Tibial nerve (tissue), 4 donors: ENCODE measurements around the gene IL15. TPM values are rescaled to one million over a fixed set of nuclear protein-coding genes. Genes with fewer than 3 reads are reported as not detected.

Source experiments
- DNase-seq, 2 donors: peaks; one replicate each; pipeline ENCODE4 v3.0.0-alpha.2; 2019; ENCODE audit warnings: low spot score in 2 of 2
- H3K27ac ChIP-seq, 4 donors: fragments of 200-600 bp; sonication (generic) in 3 of 4; one replicate each; pipeline ENCODE4 v1.5.1; 2017 to 2019; ENCODE audit warnings: mild to moderate bottlenecking in 1 of 4
- H3K27me3 ChIP-seq, 2 donors: fragments of 200-600 bp; sonication (generic) in 1 of 2; one replicate each; pipeline versions ENCODE4 v1.5.1 to v1.6.0; 2017 to 2019
- H3K36me3 ChIP-seq, 3 donors: fragments of 200-600 bp; sonication (generic); one replicate each; pipeline ENCODE4 v1.5.1; 2018 to 2019
- H3K4me1 ChIP-seq, 4 donors: fragments of 200-600 bp; sonication (generic) in 3 of 4; one replicate each; pipeline ENCODE4 v1.5.1; 2017 to 2019
- H3K4me3 ChIP-seq, 4 donors: fragments of 200-600 bp; sonication (generic) in 3 of 4; one replicate each; pipeline ENCODE4 v1.5.1; 2017 to 2019; ENCODE audit warnings: mild to moderate bottlenecking in 1 of 4, moderate library complexity in 1 of 4
- H3K9me3 ChIP-seq, 4 donors: fragments of 200-600 bp; sonication (generic) in 3 of 4; one replicate each; pipeline ENCODE4 v1.5.1; 2017 to 2019
- EP300 ChIP-seq, 2 donors: sonication (generic); formaldehyde crosslinking; IDR thresholded peaks; one replicate each; pipeline ENCODE4 v1.6.1; 2017; ENCODE audit warnings: antibody characterized with exemption in 2 of 2, mild to moderate bottlenecking in 1 of 2
- POLR2A ChIP-seq, 2 donors: fragments of 450-650 bp; IDR thresholded peaks; one replicate each; pipeline ENCODE4 v1.6.1; 2017; ENCODE audit warnings: antibody characterized with exemption in 2 of 2, mild to moderate bottlenecking in 2 of 2, moderate library complexity in 2 of 2
- WGBS, 2 donors: methylation state at CpG; one replicate each; pipeline ENCODE4 v1.1.5; 2018; 5-methylcytosine and 5-hydroxymethylcytosine counted together
- total RNA-seq, 4 donors: library from RNA; depleted of rRNA; stranded (reverse); fragments of >200 nt; gene quantifications; one replicate each; pipeline ENCODE4 v1.1.0, GENCODE V29; 2016
- TF ChIP-seq, protein P1 (sequence below), 5 experiments: fragments of 200-600 bp in 3 of 5; fragments of 450-650 bp in 2 of 5; sonication (generic) in 3 of 5; IDR thresholded peaks; one replicate each; pipeline ENCODE4 v1.5.1; 2016 to 2019; ENCODE audit warnings: antibody characterized with exemption in 5 of 5, mild to moderate bottlenecking in 3 of 5, moderate library complexity in 2 of 5

Gene IL15
- total RNA-seq, 4 donors from 2014 or later: 2.4 to 8.1 (median 6.4) TPM

DNA sequence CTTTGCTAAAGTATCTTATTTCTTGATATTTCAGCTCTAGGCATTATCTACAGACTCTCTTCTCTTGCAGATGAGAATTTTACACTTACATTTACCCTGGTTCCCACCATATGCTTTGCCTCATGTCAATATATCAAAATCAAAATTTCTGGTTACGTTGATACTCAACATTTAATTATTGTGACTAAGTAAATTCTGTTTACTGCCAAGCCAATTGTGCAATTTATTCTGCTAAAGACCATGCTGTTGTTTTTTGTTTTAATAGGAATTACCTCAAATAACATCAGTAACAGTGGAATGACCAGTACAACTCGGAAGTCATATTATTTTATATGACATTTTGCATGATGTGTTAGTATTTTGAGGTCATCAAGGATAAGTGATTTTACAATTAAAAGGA is 125.5 kb downstream of the IL15 start:
- no peaks in the 10 kb centered on the region for H3K36me3 ChIP-seq
- no peak overlapping the region for H3K4me3 ChIP-seq
- DNase-seq: no peak
- H3K9me3 ChIP-seq: no peaks in the 10 kb centered on the region
- WGBS, 2 donors: 79 to 84% methylated on average over 2 of the region's 2 CpGs
- H3K27me3 ChIP-seq: no peaks in the 10 kb centered on the region
- no peak for TF ChIP-seq POLR2A (IDR thresholded peaks at IDR 0.05)
- TF ChIP-seq, protein P1, sequence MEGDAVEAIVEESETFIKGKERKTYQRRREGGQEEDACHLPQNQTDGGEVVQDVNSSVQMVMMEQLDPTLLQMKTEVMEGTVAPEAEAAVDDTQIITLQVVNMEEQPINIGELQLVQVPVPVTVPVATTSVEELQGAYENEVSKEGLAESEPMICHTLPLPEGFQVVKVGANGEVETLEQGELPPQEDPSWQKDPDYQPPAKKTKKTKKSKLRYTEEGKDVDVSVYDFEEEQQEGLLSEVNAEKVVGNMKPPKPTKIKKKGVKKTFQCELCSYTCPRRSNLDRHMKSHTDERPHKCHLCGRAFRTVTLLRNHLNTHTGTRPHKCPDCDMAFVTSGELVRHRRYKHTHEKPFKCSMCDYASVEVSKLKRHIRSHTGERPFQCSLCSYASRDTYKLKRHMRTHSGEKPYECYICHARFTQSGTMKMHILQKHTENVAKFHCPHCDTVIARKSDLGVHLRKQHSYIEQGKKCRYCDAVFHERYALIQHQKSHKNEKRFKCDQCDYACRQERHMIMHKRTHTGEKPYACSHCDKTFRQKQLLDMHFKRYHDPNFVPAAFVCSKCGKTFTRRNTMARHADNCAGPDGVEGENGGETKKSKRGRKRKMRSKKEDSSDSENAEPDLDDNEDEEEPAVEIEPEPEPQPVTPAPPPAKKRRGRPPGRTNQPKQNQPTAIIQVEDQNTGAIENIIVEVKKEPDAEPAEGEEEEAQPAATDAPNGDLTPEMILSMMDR (IDR thresholded peaks at IDR 0.05): no peak
- TF ChIP-seq EP300 (IDR thresholded peaks at IDR 0.05): no peak
- no peak overlapping the region for H3K27ac ChIP-seq
- H3K4me1 ChIP-seq: no peaks in the 10 kb centered on the region

DNA sequence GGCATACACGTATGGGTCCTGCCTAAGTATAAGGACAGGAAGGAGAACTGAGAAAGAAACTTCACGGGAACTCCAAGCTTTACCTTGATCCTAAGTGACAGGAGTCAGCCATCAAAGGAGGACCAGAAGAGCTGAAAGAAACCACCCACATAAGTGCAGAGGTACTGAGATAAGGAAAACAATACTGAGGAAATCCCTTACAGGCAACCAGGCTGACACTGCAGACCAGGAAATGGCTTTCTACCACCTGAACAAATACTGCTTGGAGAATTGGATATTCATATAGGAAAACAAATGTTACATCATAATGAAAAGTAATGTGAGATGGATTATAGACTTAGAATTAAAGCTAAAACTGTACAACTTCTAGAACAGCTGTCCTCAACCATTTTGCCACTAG is 127.0 kb downstream of the IL15 start:
- TF ChIP-seq POLR2A (IDR thresholded peaks at IDR 0.05) (no peak), EP300 (IDR thresholded peaks at IDR 0.05) (no peak)
- TF ChIP-seq, protein P1 (IDR thresholded peaks at IDR 0.05): no peak
- H3K27me3 ChIP-seq: no peaks in the 10 kb centered on the region
- no peak for DNase-seq
- no peaks in the 10 kb centered on the region for H3K4me1 ChIP-seq
- H3K4me3 ChIP-seq: no peak overlapping the region
- 74 to 76% methylated on average over 2 of the region's 2 CpGs for WGBS, 2 donors
- H3K36me3 ChIP-seq: no peaks in the 10 kb centered on the region
- H3K9me3 ChIP-seq: no peaks in the 10 kb centered on the region
- H3K27ac ChIP-seq: no peak overlapping the region

- TF ChIP-seq, protein P1 (IDR thresholded peaks at IDR 0.05): no peak
- no peak for TF ChIP-seq EP300 (IDR thresholded peaks at IDR 0.05)
- TF ChIP-seq POLR2A (IDR thresholded peaks at IDR 0.05): no peak
- no peak for DNase-seq
- Histone ChIP-seq H3K4me3 (no peak overlapping the region), H3K4me1 (no peaks in the 10 kb centered on the region), H3K36me3 (no peaks in the 10 kb centered on the region), H3K9me3 (no peaks in the 10 kb centered on the region), H3K27ac (no peak overlapping the region), H3K27me3 (no peaks in the 10 kb centered on the region)
- WGBS, 2 donors: 12 to 15% methylated on average over 4 of the region's 4 CpGs
Observed at GRCh38 chr4:141768954-141769353, 132.6 kb downstream of the IL15 start.

GRCh38 chr4:141771889-141772830 is 135.8 kb downstream of the IL15 start:
- Histone ChIP-seq H3K9me3 (no peaks in the 10 kb centered on the region), H3K27ac (no peak overlapping the region), H3K4me1 (no peaks in the 10 kb centered on the region), H3K27me3 (no peaks in the 10 kb centered on the region), H3K4me3 (no peak overlapping the region), H3K36me3 (no peaks in the 10 kb centered on the region)
- WGBS, 2 donors: 65 to 69% methylated on average over 10 of the region's 10 CpGs
- DNase-seq: no peak
- TF ChIP-seq, protein P1 (IDR thresholded peaks at IDR 0.05): no peak
- TF ChIP-seq EP300 (IDR thresholded peaks at IDR 0.05) (no peak), POLR2A (IDR thresholded peaks at IDR 0.05) (no peak)

GRCh38 chr4:141772838-141773237 is 136.5 kb downstream of the IL15 start:
- H3K27me3 ChIP-seq: no peaks in the 10 kb centered on the region
- no peak overlapping the region for H3K4me3 ChIP-seq
- no peaks in the 10 kb centered on the region for H3K4me1 ChIP-seq
- 91 to 97% methylated on average over 2 of the region's 2 CpGs for WGBS, 2 donors
- H3K36me3 ChIP-seq: no peaks in the 10 kb centered on the region
- TF ChIP-seq POLR2A (IDR thresholded peaks at IDR 0.05) (no peak), EP300 (IDR thresholded peaks at IDR 0.05) (no peak)
- TF ChIP-seq, protein P1 (IDR thresholded peaks at IDR 0.05): no peak
- no peak for DNase-seq
- H3K27ac ChIP-seq: no peak overlapping the region
- no peaks in the 10 kb centered on the region for H3K9me3 ChIP-seq
